GM08714 (cell line): ENCODE data around the gene UNC13D.

ENCODE experiments used
- H3K4me3 ChIP-seq: fragments of 200-500 bp; sonication (Bioruptor generic); 2 replicates; pipeline ENCODE4 v1.5.1; 2014; ENCODE audit warnings: mild to moderate bottlenecking, low read length, inconsistent platforms
- ZNF274 ChIP-seq: IDR thresholded peaks from 2 replicates; pipeline ENCODE4 v1.6.1; 2012; ENCODE audit warnings: mild to moderate bottlenecking, low read depth, low read length

The UNC13D gene

GRCh38 chr17:75850928-75851692, 6.9 kb upstream of the UNC13D start:
- H3K4me3 ChIP-seq, result no peak overlapping the region
- no peak for TF ChIP-seq ZNF274

GRCh38 chr17:75849724-75850123, 5.5 kb upstream of the UNC13D start:
- no peak overlapping the region for H3K4me3 ChIP-seq

DNA sequence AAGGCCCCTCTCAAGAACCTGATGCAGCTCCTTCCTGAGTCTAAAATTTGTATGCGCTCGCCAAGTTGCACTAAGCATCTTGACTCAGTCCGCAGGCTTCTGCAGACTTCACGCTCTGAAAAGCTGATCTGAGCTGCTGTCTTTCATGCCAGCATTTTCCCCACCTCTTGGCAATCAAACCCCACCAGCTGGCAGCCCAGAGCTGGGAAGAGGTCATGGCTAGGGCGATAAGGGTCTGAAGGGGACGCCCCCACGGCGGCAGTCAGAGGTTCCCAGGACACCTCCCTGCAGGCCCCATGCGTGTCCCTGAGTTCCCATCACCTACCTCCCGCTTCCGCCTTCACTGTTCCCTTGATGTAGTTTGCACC, 5.1 kb upstream of the UNC13D start:
- H3K4me3 ChIP-seq, result no peak overlapping the region
- no peak for TF ChIP-seq ZNF274

More at GRCh38 chr17:75849724-75850123, 5.5 kb upstream of the UNC13D start:
- TF ChIP-seq ZNF274, result no peak

- TF ChIP-seq ZNF274, result no peak
- no peak overlapping the region for H3K4me3 ChIP-seq
Measured at GRCh38 chr17:75848523-75849278, 4.5 kb upstream of the UNC13D start.

DNA sequence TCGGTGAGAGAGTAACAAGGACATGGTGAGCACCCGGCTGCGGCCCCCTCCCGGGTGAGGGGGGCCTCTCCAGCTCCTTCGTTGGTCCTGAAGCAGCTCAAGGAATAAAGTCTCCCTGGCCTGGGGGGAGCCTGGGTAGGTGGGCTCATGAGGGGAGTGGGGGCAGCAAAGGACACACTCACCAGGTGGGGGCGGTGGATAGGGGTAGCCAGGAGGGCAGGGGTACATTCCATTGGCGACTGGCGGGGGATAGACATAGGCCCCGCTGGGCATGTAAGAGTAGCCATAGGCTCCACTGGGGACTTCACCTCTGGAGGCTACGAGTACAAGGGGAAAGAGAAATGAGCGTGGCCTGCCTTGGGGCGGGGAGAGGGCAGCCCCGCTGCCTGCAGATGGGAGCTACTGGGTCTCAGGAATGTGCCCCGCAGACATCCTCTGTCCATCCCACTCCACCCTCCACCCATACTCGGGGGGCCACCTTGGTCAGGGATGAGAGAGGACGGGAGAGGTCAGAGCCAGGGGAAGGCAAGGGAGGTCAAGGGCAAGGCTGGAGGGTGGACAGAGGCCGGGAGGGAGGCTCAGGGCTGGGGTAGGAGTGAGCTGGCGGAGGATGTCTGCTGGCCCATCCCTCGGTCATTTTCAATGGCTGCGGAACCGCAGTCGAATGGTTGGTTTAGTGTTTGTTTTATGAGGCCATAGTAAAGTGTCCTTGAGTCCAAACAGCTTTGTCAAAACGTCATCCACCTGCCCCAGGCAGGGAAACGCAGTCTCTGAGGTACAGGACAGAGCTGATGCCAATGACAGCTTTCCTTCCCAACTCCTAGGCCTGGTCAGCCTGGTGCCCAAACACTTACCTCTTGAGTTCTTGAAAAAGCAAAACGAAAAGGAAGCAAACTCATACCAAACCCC, 3.7 kb upstream of the UNC13D start:
- TF ChIP-seq ZNF274, result no peak
- H3K4me3 ChIP-seq, result no peak overlapping the region

DNA sequence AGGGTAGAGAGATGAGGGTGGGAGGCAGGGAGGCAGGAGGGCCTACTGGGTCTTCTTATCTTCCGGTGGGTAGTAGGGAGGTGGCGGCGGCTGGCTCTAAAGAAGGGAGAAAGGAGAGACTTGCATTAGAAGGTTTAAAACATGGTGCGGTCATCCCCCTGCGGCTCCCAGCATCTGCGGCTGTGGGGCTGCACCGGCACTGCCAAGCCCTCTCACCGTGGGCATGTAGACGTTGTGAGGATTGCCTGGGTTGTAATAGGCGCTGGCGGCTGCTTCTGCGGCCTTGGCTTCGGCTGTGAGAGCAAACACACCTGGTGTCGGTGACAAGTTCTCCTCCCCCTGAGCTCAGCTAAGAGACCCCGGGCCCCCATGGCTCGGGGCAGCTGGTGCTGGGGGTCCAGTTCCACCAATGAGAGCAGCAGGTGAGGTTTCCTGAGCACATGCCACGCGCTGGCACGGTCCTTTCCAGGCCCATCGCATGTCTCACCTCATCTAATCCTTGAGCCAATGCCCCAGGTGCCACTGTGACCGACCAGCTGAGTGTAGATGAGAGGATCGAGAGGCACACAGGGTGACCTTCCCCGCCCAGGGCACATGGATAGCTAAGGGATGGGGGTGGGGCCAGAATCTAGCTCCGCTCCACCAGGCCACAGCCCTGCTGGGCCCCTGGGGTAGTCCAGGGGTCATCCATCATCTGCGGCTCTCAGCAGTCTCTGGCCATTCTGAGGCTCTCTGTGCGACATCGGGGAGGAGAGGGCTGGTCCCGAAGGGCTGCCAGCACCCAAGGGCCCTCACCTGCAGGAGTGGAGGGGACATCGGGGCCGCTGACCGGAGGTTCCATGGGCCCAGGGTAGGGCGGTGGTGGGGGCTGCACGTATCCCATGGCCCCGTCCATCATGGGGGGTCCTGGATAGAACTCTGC, 2.7 kb upstream of the UNC13D start:
- no peak overlapping the region for H3K4me3 ChIP-seq
- TF ChIP-seq ZNF274, result no peak

DNA sequence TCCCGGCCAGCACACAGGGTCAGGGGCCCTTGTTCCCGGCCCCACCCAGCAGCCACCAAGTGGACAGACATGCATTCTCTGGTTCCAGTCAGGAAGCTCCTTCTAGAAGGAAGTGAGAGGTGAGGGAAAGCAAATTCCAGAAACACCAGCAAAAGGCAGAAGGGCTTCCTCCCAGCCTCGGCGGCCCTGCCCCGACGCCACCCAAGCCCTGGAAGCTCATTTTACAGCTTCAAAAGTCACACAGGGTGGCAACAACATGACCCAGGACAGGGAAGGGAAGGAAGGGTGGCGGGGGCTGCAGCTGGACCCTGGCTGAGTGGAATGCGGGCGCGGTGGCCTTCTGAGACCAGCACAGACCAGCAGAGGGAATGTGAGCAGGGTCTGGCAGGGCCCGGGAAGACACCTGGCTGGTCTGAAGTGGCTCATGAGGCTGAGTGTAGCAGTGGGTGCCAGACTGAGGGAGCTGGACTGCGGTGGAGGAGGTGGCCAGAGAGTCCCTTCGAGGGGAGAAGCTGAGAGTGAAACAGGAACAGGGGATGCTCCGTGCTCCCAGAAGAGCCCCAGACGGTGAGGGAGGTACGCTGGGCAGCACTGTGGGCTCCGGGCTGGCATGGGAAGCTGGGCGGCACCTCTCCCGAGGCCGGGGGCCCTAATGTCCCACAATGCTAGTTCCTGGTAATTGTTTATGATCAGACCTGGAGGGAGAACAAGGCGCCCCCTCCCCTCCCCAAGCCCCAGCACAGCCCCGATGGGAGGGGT, 1.9 kb upstream of the UNC13D start:
- no peak for TF ChIP-seq ZNF274
- H3K4me3 ChIP-seq, result no peak overlapping the region

DNA sequence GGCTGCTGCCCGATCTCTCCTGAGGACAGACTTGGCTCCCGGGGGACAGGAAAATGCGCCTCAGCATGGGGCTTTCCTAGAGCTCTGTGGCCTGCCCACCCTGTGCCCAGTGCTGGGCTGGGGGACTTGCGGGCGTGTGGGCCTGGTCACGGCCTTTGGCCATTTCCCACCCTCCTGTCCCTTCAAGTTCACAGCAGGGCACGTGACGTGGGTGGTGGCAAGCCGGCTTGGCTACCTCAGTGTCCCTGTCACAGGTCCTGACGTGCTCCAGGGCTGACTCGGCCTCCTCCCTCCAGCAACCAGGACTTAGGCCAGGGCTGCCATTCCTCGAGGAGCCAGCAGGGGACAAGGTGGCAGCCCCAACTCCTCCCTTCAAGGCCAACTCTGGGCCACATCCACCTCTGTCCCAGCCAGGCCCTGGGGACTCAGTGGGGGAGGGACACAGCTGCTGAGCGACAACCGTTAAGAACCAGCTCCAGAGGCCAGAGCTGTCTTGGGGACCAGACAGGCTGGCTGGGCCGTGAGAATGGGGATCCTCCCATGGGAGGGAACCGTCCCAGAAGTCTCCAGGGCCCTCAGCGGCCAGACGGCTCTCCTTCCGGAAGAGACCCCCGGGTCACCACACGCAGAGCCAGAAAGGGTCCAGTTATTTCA, 981 bp upstream of the UNC13D start:
- TF ChIP-seq ZNF274, result no peak
- no peak overlapping the region; the same call in 1 of the 2 replicates for H3K4me3 ChIP-seq

GRCh38 chr17:75844530-75845057, 390 bp upstream of the UNC13D start:
- TF ChIP-seq ZNF274, result no peak
- peak overlapping the region; percentile 80; the same call in 1 of the 2 replicates for H3K4me3 ChIP-seq

GRCh38 chr17:75842963-75843576, 1.1 kb downstream of the UNC13D start:
- no peak for TF ChIP-seq ZNF274
- H3K4me3 ChIP-seq, result peak overlapping the region; percentile 80; the same call in 1 of the 2 replicates

DNA sequence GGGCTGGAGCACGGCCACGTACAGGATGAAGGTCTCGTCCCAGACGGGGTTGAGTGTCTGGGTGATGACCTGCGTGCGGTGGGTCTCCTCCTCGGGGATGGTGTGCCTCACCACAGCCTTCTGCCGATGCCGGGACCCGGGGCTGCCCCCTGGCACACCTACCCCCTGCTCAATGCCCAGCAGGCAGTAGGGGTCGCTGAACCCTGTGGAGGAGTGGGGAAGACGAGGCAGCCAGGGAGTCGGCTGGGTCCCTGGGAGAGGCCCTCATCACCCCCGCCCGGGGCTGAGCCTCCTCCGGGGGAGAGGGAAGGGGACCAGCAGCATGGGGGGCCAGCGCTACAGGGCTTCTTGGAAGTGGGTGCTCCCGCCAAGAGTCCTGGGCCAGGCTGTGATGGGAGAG, 1.8 kb downstream of the UNC13D start:
- TF ChIP-seq ZNF274, result no peak
- H3K4me3 ChIP-seq, result no peak overlapping the region; the same call in 1 of the 2 replicates
